ENCODE measurements around the gene SDK1. TPM values are rescaled to one million over a fixed set of nuclear protein-coding genes. Genes with fewer than 3 reads are reported as not detected.

Gene SDK1
- total RNA-seq, 2 experiments from 2014 or later, result 0.19 to 0.36 TPM

DNA sequence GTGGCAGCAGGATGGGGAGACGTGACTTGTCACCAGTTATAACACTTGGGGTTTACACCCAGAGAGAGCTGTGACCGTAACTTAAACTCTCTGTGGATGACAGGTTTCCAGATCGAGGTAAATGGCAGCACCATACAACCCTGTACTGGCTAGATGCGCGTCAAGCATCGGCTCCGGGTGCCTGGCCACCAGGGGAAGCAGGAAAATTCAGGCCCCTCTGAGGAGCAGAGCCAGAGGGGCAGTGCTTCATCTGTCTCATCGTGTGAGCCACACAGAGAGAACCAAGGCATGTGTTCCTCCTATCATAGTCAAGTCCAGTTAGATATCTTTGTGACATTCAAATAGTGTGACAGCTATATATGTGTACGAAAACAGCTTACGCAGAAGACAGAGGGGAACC lies 728.9 kb downstream of the SDK1 start:
- Histone ChIP-seq H3K79me2 (ENCODE audit: insufficient read depth, low read depth, low read length) (no peaks in the 10 kb centered on the region), H2AFZ (ENCODE audit: low read length) (no peak overlapping the region), H3K9me2 (ENCODE audit: insufficient read depth, low read length) (no peaks in the 10 kb centered on the region), H3K9me3 (ENCODE audit: low read length) (no peaks in the 10 kb centered on the region), H3K4me3 (ENCODE audit: low read depth, low read length, poor library complexity, severe bottlenecking) (no peak overlapping the region), H4K20me1 (ENCODE audit: insufficient read depth, low read length) (no peaks in the 10 kb centered on the region), H3K4me1 (ENCODE audit: insufficient read depth, low read length, poor library complexity, severe bottlenecking) (no peaks in the 10 kb centered on the region), H3K27ac (ENCODE audit: low read depth, low read length, poor library complexity, severe bottlenecking) (no peak overlapping the region), H3K4me2 (ENCODE audit: low read length) (no peak overlapping the region), H3K36me3 (ENCODE audit: insufficient read depth, low read length) (no peaks in the 10 kb centered on the region)
- no TSS peak for BruUV-seq (replicated peaks)
- POLR2A ChIA-PET, result interaction anchor here (0.6 kb wide), 1 partner anchor 590 kb away, joined by 3 read pairs; no protein-coding TSS in a partner anchor
- CTCF ChIA-PET (ENCODE audit: unreplicated experiment), result no interaction called here
- DNase-seq (ENCODE audit: low spot score), result no peak
- intact Hi-C loops (cut with micrococcal nuclease; ENCODE audit: unreplicated experiment), result no loop called here
- TF ChIP-seq EZH2phosphoT487 (IDR thresholded peaks at IDR 0.05; ENCODE audit: borderline replicate concordance, low read depth, low read length), result no peak
- TF ChIP-seq, protein P1, sequence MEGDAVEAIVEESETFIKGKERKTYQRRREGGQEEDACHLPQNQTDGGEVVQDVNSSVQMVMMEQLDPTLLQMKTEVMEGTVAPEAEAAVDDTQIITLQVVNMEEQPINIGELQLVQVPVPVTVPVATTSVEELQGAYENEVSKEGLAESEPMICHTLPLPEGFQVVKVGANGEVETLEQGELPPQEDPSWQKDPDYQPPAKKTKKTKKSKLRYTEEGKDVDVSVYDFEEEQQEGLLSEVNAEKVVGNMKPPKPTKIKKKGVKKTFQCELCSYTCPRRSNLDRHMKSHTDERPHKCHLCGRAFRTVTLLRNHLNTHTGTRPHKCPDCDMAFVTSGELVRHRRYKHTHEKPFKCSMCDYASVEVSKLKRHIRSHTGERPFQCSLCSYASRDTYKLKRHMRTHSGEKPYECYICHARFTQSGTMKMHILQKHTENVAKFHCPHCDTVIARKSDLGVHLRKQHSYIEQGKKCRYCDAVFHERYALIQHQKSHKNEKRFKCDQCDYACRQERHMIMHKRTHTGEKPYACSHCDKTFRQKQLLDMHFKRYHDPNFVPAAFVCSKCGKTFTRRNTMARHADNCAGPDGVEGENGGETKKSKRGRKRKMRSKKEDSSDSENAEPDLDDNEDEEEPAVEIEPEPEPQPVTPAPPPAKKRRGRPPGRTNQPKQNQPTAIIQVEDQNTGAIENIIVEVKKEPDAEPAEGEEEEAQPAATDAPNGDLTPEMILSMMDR (conservative IDR thresholded peaks at IDR 0.05; ENCODE audit: low read length), result no peak

DNA sequence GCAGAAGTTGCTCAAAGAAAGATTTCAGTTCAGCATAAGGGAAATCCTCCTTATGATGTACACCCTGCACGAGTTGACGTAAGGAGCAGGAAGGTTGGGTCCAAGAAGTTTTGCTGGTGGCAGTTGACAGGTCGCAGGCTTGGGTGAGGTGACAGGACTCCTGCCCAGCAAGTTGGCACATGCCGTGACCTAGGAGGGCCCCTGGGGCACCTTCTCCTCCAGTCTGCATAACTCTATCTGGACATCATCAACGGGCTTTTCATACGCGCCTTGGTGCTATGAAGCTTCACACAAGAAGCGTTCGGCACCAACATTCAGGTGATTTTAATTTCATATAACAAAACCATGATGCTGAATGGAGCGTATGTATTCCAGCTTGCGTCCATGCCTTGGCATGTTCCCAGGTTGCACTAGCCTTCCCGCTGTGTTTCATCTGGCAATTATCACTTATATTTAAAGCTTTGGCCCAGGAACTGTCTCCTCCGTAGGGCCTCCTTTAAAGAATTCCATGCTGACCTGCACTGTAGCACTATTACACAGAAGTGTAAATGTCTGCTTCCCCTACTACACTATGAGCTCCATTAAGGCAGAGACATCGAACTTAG lies 729.4 kb downstream of the SDK1 start:
- intact Hi-C loops (cut with micrococcal nuclease; ENCODE audit: unreplicated experiment), result no loop called here
- TF ChIP-seq, protein P1 (conservative IDR thresholded peaks at IDR 0.05; ENCODE audit: low read length), result no peak
- no peak for TF ChIP-seq EZH2phosphoT487 (IDR thresholded peaks at IDR 0.05; ENCODE audit: borderline replicate concordance, low read depth, low read length)
- DNase-seq (ENCODE audit: low spot score), result no peak
- no peaks in the 10 kb centered on the region for H3K79me2 ChIP-seq (ENCODE audit: insufficient read depth, low read depth, low read length)
- no TSS peak for BruUV-seq (replicated peaks)
- no peaks in the 10 kb centered on the region for H3K4me1 ChIP-seq (ENCODE audit: insufficient read depth, low read length, poor library complexity, severe bottlenecking)
- ChIA-PET POLR2A (interaction anchor here (0.6 kb wide), 1 partner anchor 589 kb away, joined by 3 read pairs; no protein-coding TSS in a partner anchor), CTCF (ENCODE audit: unreplicated experiment) (no interaction called here)
- H4K20me1 ChIP-seq (ENCODE audit: insufficient read depth, low read length), result no peaks in the 10 kb centered on the region
- H3K9me2 ChIP-seq (ENCODE audit: insufficient read depth, low read length), result no peaks in the 10 kb centered on the region
- H3K9me3 ChIP-seq (ENCODE audit: low read length), result no peaks in the 10 kb centered on the region
- H3K36me3 ChIP-seq (ENCODE audit: insufficient read depth, low read length), result no peaks in the 10 kb centered on the region
- H3K27ac ChIP-seq (ENCODE audit: low read depth, low read length, poor library complexity, severe bottlenecking), result no peak overlapping the region
- no peak overlapping the region for H2AFZ ChIP-seq (ENCODE audit: low read length)
- no peak overlapping the region for H3K4me2 ChIP-seq (ENCODE audit: low read length)
- H3K4me3 ChIP-seq (ENCODE audit: low read depth, low read length, poor library complexity, severe bottlenecking), result no peak overlapping the region

DNA sequence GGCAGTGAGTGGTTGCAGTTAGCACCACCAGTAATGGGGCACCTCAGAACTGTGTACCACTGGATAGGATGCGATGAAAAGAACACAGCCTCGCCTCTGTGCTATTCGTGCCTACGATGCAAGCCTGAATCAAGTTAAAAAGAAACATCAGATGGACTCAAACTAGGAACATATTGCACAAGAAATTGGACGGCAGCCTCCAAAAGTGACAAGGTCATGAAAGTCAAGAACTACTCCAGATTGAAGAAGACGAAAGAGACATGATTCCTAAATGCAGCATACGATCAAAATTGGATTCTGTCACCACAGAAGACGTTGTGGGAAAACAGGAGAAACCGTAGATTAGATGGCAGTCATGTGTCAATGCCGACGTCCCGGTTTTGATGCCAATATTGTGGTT lies 732.9 kb downstream of the SDK1 start:
- H3K9me3 ChIP-seq (ENCODE audit: low read length), result no peaks in the 10 kb centered on the region
- ChIA-PET POLR2A (no interaction called here), CTCF (ENCODE audit: unreplicated experiment) (no interaction called here)
- H3K4me3 ChIP-seq (ENCODE audit: low read depth, low read length, poor library complexity, severe bottlenecking), result no peak overlapping the region
- H4K20me1 ChIP-seq (ENCODE audit: insufficient read depth, low read length), result no peaks in the 10 kb centered on the region
- H3K36me3 ChIP-seq (ENCODE audit: insufficient read depth, low read length), result no peaks in the 10 kb centered on the region
- H3K79me2 ChIP-seq (ENCODE audit: insufficient read depth, low read depth, low read length), result no peaks in the 10 kb centered on the region
- no peak overlapping the region for H3K4me2 ChIP-seq (ENCODE audit: low read length)
- BruUV-seq (replicated peaks), result no TSS peak
- H3K4me1 ChIP-seq (ENCODE audit: insufficient read depth, low read length, poor library complexity, severe bottlenecking), result no peaks in the 10 kb centered on the region
- H2AFZ ChIP-seq (ENCODE audit: low read length), result no peak overlapping the region
- TF ChIP-seq, protein P1 (conservative IDR thresholded peaks at IDR 0.05; ENCODE audit: low read length), result no peak
- no peak for TF ChIP-seq EZH2phosphoT487 (IDR thresholded peaks at IDR 0.05; ENCODE audit: borderline replicate concordance, low read depth, low read length)
- no peaks in the 10 kb centered on the region for H3K9me2 ChIP-seq (ENCODE audit: insufficient read depth, low read length)
- DNase-seq (ENCODE audit: low spot score), result no peak
- intact Hi-C loops (cut with micrococcal nuclease; ENCODE audit: unreplicated experiment), result no loop called here
- H3K27ac ChIP-seq (ENCODE audit: low read depth, low read length, poor library complexity, severe bottlenecking), result no peak overlapping the region

Measured in OCI-LY7 (cell line).